GM23338 (cell line): ENCODE results near the gene PKIB.

ENCODE experiments used
- CREB1 ChIP-seq: fragments of 250-450 bp; sonication (Bioruptor Pico); IDR thresholded peaks from 2 replicates; pipeline ENCODE4 v1.5.0; 2020; ENCODE audit warnings: low read depth, mild to moderate bottlenecking, moderate library complexity
- EZH2 ChIP-seq: fragments of 200-600 bp; sonication (generic); IDR thresholded peaks from one replicate; pipeline ENCODE4 v1.8.0; 2017; ENCODE audit warnings: antibody characterized with exemption, mild to moderate bottlenecking, low read depth; ENCODE audit not compliant: unreplicated experiment
- EZH2phosphoT487 ChIP-seq: fragments of 200-600 bp; sonication (generic); IDR thresholded peaks from one replicate; pipeline ENCODE4 v1.8.1; 2018; ENCODE audit warnings: antibody characterized with exemption; ENCODE audit not compliant: unreplicated experiment
- JUNB ChIP-seq: IDR thresholded peaks from one replicate; pipeline ENCODE4 v1.6.1; 2016; ENCODE audit warnings: antibody characterized with exemption; ENCODE audit not compliant: unreplicated experiment
- POLR2AphosphoS5 ChIP-seq: IDR thresholded peaks from 2 replicates; pipeline ENCODE4 v1.6.1; 2016; ENCODE audit warnings: antibody characterized with exemption, low read depth
- ZNF331 ChIP-seq: fragments of 250-450 bp; sonication (Bioruptor Pico); IDR thresholded peaks from 2 replicates; pipeline ENCODE4 v1.5.0; 2020; ENCODE audit warnings: low read depth, mild to moderate bottlenecking, moderate library complexity
- TF ChIP-seq, protein P1 (sequence below), 2 experiments: fragments of 200-600 bp in 1 of 2; sonication (generic) in 1 of 2; conservative IDR thresholded peaks; 2 replicates each; pipeline versions ENCODE4 v1.5.1 to v1.6.1; 2016 to 2017; ENCODE audit warnings: antibody characterized with exemption in 2 of 2, low read depth in 2 of 2, mild to moderate bottlenecking in 2 of 2, moderate library complexity in 1 of 2
- TF ChIP-seq, protein P2 (sequence below): IDR thresholded peaks from one replicate; pipeline ENCODE4 v1.6.1; 2018; ENCODE audit warnings: antibody characterized with exemption; ENCODE audit not compliant: unreplicated experiment

DNA sequence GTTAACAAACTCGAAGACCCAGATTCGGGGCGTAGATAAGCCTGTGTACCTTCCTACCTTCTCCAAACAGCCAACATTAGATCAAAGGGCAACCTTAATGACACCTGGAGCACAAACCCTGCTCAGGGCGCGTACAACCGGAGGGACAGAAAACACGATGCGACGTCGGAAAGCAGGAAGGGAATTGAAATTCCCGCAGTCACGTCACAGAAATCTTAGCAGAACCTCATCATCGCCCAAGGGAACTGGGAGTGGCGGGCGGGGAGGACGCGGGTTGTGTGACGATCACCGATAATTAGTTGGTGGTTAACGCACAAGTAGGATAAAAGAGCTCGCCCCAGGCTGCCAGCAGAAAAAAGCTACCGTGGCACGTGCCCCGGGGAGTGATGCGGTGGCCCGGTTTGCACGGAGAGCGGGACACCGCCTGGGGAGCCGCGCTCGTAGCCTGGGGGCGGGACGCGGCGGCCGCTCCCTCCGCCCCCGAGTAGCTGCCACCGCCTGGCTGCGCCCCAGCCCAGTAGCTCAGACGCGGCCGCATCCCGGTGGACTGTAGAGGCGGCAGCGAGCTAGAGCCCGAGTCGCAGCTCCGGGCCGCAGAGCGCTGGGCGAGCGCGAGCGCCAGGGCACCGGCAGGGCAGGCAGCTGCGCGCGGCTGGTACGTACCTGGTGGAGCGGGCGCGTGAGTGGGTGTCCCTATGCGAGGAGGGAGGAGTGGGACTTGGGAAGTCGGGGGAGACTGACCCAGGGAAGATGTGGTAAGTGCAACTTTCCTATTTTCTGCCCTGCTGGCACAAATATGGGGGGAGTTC lies at the start of gene PKIB:
- TF ChIP-seq EZH2phosphoT487 (no peak), EZH2 (no peak), JUNB (no peak), CREB1 (CRISPR knock-in tag) (peak; percentile 52), POLR2AphosphoS5 (no peak), ZNF331 (CRISPR knock-in tag) (no peak)
- TF ChIP-seq, protein P1, sequence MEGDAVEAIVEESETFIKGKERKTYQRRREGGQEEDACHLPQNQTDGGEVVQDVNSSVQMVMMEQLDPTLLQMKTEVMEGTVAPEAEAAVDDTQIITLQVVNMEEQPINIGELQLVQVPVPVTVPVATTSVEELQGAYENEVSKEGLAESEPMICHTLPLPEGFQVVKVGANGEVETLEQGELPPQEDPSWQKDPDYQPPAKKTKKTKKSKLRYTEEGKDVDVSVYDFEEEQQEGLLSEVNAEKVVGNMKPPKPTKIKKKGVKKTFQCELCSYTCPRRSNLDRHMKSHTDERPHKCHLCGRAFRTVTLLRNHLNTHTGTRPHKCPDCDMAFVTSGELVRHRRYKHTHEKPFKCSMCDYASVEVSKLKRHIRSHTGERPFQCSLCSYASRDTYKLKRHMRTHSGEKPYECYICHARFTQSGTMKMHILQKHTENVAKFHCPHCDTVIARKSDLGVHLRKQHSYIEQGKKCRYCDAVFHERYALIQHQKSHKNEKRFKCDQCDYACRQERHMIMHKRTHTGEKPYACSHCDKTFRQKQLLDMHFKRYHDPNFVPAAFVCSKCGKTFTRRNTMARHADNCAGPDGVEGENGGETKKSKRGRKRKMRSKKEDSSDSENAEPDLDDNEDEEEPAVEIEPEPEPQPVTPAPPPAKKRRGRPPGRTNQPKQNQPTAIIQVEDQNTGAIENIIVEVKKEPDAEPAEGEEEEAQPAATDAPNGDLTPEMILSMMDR (conservative IDR thresholded peaks at IDR 0.05; ENCODE audit: low read depth in 2 of 2): peak; percentile 12 to 45; a peak in 2 of 4 replicates
- TF ChIP-seq, protein P2, sequence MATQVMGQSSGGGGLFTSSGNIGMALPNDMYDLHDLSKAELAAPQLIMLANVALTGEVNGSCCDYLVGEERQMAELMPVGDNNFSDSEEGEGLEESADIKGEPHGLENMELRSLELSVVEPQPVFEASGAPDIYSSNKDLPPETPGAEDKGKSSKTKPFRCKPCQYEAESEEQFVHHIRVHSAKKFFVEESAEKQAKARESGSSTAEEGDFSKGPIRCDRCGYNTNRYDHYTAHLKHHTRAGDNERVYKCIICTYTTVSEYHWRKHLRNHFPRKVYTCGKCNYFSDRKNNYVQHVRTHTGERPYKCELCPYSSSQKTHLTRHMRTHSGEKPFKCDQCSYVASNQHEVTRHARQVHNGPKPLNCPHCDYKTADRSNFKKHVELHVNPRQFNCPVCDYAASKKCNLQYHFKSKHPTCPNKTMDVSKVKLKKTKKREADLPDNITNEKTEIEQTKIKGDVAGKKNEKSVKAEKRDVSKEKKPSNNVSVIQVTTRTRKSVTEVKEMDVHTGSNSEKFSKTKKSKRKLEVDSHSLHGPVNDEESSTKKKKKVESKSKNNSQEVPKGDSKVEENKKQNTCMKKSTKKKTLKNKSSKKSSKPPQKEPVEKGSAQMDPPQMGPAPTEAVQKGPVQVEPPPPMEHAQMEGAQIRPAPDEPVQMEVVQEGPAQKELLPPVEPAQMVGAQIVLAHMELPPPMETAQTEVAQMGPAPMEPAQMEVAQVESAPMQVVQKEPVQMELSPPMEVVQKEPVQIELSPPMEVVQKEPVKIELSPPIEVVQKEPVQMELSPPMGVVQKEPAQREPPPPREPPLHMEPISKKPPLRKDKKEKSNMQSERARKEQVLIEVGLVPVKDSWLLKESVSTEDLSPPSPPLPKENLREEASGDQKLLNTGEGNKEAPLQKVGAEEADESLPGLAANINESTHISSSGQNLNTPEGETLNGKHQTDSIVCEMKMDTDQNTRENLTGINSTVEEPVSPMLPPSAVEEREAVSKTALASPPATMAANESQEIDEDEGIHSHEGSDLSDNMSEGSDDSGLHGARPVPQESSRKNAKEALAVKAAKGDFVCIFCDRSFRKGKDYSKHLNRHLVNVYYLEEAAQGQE: no peak
